HEK293T (cell line): ENCODE measurements around the gene PICK1.

Source experiments
- CTBP1 ChIP-seq: fragments of 450-650 bp; IDR thresholded peaks from 2 replicates; pipeline ENCODE4 v1.6.1; 2016; ENCODE audit warnings: borderline replicate concordance
- FOXM1 ChIP-seq: fragments of 450-650 bp; IDR thresholded peaks from 2 replicates; pipeline ENCODE4 v1.6.1; 2017; ENCODE audit warnings: mild to moderate bottlenecking, borderline replicate concordance
- HDGF ChIP-seq: fragments of 450-650 bp; IDR thresholded peaks from 2 replicates; pipeline ENCODE4 v1.6.1; 2017; ENCODE audit warnings: antibody characterized with exemption, borderline replicate concordance
- TARDBP ChIP-seq: fragments of 450-650 bp; IDR thresholded peaks from 2 replicates; pipeline ENCODE4 v1.6.1; 2016
- ZNF384 ChIP-seq: fragments of 450-650 bp; IDR thresholded peaks from 2 replicates; pipeline ENCODE4 v1.6.1; 2016

- TF ChIP-seq ZNF384 (no peak), CTBP1 (no peak), FOXM1 (no peak), TARDBP (no peak), HDGF (no peak)
Observed at GRCh38 chr22:38098410-38099249, 41.4 kb downstream of the PICK1 start.
